Activated CD4-positive, alpha-beta T cell treated with anti-CD3 and anti-CD28 coated beads, Interleukin-2, amount 10 ng/mL, durations not matched to agents 24 days and 14 days (primary cell): ENCODE measurements around the gene SLAMF6. TPM values are rescaled to one million over a fixed set of nuclear protein-coding genes. Genes with fewer than 3 reads are reported as not detected.

Experiments
- DNase-seq: peaks from one replicate; pipeline ENCODE4 v3.0.0; 2022
- H3K27ac Mint-ChIP-seq: one replicate; pipeline ENCODE4 v1.8.0; 2022; ENCODE audit warnings: mild to moderate bottlenecking, mixed read lengths
- H3K27me3 Mint-ChIP-seq: one replicate; pipeline ENCODE4 v1.8.0; 2022; ENCODE audit warnings: mixed read lengths
- H3K36me3 Mint-ChIP-seq: one replicate; pipeline ENCODE4 v1.8.0; 2022; ENCODE audit warnings: low read depth, mild to moderate bottlenecking, mixed read lengths
- H3K4me1 Mint-ChIP-seq: one replicate; pipeline ENCODE4 v1.8.0; 2021; ENCODE audit warnings: mixed read lengths
- H3K4me3 Mint-ChIP-seq: one replicate; pipeline ENCODE4 v1.8.0; 2022; ENCODE audit warnings: mild to moderate bottlenecking, moderate library complexity, mixed read lengths
- H3K9me3 Mint-ChIP-seq: one replicate; pipeline ENCODE4 v1.8.0; 2021; ENCODE audit warnings: mixed read lengths
- intact Hi-C: fragments of 100-400 bp; cut with micrococcal nuclease; formaldehyde crosslinking; loops from one replicate; pipeline ENCODE4 v1.15.1; 2023
- total RNA-seq: library from RNA; stranded (reverse); gene quantifications from 2 replicates; pipeline ENCODE4 v1.2.3, GENCODE V29; 2022

SLAMF6 gene
- total RNA-seq, 1 donor from 2014 or later: 53.8 TPM

DNA sequence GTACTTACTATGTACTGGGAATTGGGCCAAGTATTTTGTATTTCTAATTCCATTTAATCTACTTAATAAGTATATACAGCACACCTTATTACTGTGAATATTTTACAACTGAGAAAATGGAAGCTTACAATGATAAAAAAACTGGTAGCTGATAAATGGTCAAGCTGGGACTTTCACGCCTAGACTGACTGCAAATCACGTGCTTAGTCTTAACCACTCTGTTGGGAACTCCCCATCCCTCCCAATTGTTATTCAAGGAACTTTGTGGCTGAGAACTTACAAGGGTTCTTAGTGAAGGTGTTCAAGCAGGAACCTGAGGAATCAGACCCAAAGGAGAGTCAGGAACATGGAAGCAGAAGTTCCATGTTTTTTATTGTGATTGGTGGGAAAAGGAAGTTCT lies 29.4 kb upstream of the SLAMF6 start:
- H3K4me1 Mint-ChIP-seq: peaks cover 23% of the 10 kb centered on the region
- no peak overlapping the region for H3K4me3 Mint-ChIP-seq
- intact Hi-C loops: no loop called here
- no peak overlapping the region for H3K27ac Mint-ChIP-seq
- H3K27me3 Mint-ChIP-seq: no peaks in the 10 kb centered on the region
- peaks cover 54% of the 10 kb centered on the region for H3K36me3 Mint-ChIP-seq
- DNase-seq: no peak
- H3K9me3 Mint-ChIP-seq: no peaks in the 10 kb centered on the region

DNA sequence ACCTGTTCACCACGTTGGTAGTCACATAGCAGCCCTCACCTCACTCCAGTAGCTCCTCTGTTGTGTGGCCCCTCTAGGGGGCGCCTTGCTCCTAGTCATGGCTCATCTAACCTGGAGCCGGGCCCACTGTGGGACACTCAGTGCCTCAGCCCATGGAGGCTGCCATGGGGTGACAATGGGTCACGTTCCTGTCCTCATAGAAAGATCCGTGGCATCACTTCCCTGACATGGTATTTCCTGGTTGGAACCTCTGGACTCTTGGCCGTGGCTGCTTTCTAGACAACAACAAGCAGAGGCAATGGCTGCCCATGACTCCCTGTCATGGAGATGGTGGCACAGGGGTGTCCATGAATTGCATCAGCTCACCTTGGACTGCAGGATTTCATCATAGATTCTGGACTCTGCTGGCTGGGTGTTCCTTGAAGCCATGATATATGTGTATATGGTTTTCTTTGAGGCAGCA lies 27.5 kb upstream of the SLAMF6 start:
- H3K4me1 Mint-ChIP-seq: peaks cover 23% of the 10 kb centered on the region
- H3K27ac Mint-ChIP-seq: no peak overlapping the region
- no peaks in the 10 kb centered on the region for H3K27me3 Mint-ChIP-seq
- peak; percentile 82 for DNase-seq
- H3K9me3 Mint-ChIP-seq: no peaks in the 10 kb centered on the region
- peaks cover 59% of the 10 kb centered on the region for H3K36me3 Mint-ChIP-seq
- intact Hi-C loops: no loop called here
- H3K4me3 Mint-ChIP-seq: no peak overlapping the region

DNA sequence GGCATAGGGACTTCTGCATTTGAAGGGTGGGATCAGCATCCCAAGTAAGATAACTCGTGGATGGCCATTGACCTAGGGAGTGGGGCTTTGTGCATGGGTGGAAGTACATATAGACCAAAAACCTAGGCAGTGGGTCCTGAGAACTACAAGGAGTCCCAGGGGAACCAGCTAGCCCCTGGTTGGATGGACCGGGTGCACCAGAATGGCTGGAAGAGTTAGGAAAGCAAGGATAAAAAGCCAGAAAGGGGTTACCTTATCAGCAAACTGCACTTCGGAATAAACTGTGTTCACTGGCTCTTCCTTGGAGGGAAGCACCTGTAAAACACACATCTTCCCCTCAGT lies 26.6 kb upstream of the SLAMF6 start:
- Mint-ChIP-seq H3K9me3 (no peaks in the 10 kb centered on the region), H3K27ac (no peak overlapping the region), H3K36me3 (peaks cover 66% of the 10 kb centered on the region), H3K4me1 (peaks cover 30% of the 10 kb centered on the region), H3K4me3 (no peak overlapping the region), H3K27me3 (no peaks in the 10 kb centered on the region)
- intact Hi-C loops: no loop called here
- DNase-seq: no peak

DNA sequence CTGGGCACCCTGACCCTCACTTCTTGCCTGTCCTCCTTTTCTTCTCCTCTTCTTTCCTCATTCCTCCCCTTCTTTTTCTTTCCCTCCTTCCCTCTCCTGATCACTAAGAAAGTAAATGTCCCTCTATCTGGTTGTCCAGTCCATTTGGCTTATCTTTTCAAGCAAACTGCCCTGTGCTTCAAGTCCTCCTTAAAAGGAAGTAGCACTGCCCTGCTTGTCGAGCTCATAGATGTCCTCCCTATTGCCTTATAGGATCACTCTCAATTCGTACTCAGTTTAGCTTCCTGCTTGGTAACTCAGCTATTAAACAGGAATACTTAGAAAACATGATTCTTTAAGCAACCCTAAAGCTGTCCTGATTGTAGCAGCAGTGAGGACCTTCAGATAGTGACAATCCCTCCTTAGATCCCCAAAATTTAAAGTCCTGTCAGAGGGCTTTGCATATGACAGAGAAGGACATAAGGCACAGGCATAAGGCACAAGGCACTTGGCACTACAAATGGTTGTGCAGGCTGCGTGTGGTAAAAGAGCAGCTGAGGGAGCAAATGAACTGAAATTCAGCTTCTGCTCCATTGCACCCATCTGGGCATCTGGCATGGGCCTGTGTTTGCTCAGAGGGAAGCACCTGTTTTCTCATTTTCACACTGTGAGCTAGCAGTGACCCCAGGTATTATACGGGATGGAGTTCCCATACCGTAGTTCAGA lies 26.1 kb upstream of the SLAMF6 start:
- Mint-ChIP-seq H3K4me3 (no peak overlapping the region), H3K4me1 (peaks cover 31% of the 10 kb centered on the region), H3K27me3 (no peaks in the 10 kb centered on the region), H3K36me3 (peaks cover 63% of the 10 kb centered on the region), H3K9me3 (no peaks in the 10 kb centered on the region), H3K27ac (no peak overlapping the region)
- intact Hi-C loops: no loop called here
- no peak for DNase-seq

DNA sequence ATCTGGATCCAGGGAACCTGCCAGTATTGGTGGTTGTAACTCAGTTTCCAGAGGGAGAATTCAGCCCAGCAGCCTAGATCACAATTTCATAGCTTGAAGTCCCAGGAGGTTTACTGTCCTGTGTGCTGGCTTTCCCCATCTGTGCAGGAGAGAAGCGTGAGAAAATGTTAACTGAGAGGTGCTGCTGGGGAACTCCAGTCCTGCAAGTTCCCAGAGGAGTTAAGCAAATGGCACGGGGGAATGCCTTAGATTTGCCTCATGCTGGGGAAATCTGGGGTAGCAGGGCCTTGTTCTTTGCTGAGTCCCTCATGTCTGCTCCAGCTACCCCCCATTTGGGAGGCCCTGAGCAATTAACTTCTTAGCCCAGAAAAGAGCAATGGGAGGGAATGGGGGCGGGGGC lies 25.1 kb upstream of the SLAMF6 start:
- no peak for DNase-seq
- Mint-ChIP-seq H3K36me3 (peaks cover 59% of the 10 kb centered on the region), H3K4me3 (no peak overlapping the region), H3K27ac (no peak overlapping the region), H3K27me3 (no peaks in the 10 kb centered on the region), H3K9me3 (no peaks in the 10 kb centered on the region), H3K4me1 (peaks cover 31% of the 10 kb centered on the region)
- intact Hi-C loops: no loop called here

DNA sequence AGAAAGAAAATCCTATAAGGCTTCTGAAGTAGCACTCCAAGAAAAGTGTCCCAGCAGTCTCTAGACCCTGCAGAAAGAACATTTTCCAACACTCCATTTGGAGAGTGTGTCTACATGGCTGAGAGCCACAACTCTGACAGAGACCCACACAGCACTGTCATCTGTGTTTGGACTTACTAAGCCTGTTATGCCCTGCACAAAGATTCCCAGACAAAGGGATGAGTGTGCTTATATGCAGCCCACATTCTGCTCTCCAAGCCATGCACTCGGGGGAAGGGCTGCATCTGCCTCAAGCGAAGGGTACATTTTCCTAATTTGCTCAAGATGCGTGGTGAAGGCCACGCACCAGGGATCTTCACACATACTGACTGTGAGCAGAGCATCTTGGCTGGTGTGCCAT lies 24.4 kb upstream of the SLAMF6 start:
- no peak overlapping the region for H3K27ac Mint-ChIP-seq
- intact Hi-C loops: no loop called here
- no peak overlapping the region for H3K4me3 Mint-ChIP-seq
- no peaks in the 10 kb centered on the region for H3K9me3 Mint-ChIP-seq
- no peak for DNase-seq
- H3K4me1 Mint-ChIP-seq: peaks cover 26% of the 10 kb centered on the region
- H3K27me3 Mint-ChIP-seq: no peaks in the 10 kb centered on the region
- H3K36me3 Mint-ChIP-seq: peaks cover 51% of the 10 kb centered on the region

DNA sequence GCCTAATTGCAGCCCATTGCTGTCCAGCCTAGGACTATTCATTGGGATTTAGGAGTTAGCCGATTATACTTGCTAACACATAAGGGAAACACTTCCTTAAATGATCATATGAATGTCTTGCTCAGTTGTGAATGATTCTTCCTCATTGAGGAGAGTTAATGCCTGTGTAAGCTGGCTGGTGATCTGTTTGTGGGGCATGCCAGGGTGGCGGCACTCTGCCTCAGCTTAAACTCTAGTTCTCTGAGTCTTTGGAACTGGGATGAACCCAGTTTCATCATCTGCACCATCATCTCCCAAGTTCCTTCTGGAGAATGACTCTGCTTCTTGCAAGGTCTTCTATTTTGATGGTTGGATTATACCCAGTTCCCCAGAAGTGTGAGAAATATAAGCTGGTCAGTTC lies 23.9 kb upstream of the SLAMF6 start:
- peaks cover 48% of the 10 kb centered on the region for H3K36me3 Mint-ChIP-seq
- peaks cover 27% of the 10 kb centered on the region for H3K4me1 Mint-ChIP-seq
- intact Hi-C loops: no loop called here
- no peaks in the 10 kb centered on the region for H3K27me3 Mint-ChIP-seq
- no peaks in the 10 kb centered on the region for H3K9me3 Mint-ChIP-seq
- no peak for DNase-seq
- H3K27ac Mint-ChIP-seq: no peak overlapping the region
- H3K4me3 Mint-ChIP-seq: no peak overlapping the region

DNA sequence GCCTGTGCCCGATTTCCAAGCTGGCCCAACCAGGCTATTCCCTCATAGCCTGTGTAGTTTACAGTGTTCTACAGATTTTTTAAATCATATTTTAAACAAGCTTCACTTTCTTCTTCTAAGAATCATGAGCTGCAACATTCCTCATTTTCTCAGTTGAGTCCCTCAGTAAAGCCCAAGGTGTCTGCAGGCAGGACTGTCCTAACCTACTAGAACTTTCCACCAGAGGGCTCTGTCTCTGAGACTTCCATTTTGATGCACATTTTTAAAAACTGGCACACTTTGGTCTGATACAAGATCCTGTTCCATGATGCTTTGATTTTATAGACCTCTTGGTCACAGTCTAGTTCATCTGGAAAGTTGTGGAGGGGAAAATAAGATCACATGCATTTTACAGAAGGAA lies 21.6 kb upstream of the SLAMF6 start:
- Mint-ChIP-seq H3K36me3 (peaks cover 34% of the 10 kb centered on the region), H3K4me1 (peaks cover 44% of the 10 kb centered on the region), H3K9me3 (no peaks in the 10 kb centered on the region), H3K27me3 (no peaks in the 10 kb centered on the region), H3K4me3 (no peak overlapping the region), H3K27ac (peak overlapping the region; percentile 85)
- peak; percentile 79 for DNase-seq
- intact Hi-C loops: loop anchor here (1.0 kb wide), 1 partner anchor 63 kb away; no protein-coding TSS in a partner anchor

DNA sequence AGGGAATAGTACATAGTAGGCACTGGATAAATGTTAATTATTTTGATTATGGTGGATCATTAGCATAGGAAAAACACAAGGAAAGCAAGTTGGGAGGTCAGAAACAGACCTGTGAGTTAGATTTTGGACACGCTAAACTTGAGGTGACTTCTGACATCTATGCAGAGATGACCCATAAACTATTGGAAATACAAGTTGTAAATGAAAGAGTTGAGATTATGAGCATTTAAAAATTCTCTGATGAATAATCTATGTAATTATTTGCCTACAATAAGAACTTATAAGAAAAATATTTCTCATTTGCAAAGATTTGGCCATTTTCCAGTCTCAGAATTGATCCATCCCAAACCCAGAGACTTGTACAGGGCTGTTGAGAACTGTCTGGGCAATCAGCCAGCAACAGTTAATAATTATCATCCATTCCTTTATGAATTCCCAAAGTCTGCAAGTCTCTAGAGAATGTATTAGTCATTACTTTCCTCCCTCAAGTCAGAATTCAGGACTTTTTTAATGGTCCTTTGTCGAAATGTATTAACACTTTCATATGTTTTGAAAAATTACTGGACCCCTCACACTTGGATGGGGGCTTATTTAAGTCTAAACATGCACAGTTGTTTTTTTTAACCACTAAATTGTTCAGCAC lies 19.4 kb upstream of the SLAMF6 start:
- Mint-ChIP-seq H3K4me3 (no peak overlapping the region), H3K27ac (peak overlapping the region; percentile 25), H3K9me3 (no peaks in the 10 kb centered on the region), H3K27me3 (no peaks in the 10 kb centered on the region), H3K4me1 (peaks cover 46% of the 10 kb centered on the region), H3K36me3 (peaks cover 23% of the 10 kb centered on the region)
- no peak for DNase-seq
- intact Hi-C loops: no loop called here

DNA sequence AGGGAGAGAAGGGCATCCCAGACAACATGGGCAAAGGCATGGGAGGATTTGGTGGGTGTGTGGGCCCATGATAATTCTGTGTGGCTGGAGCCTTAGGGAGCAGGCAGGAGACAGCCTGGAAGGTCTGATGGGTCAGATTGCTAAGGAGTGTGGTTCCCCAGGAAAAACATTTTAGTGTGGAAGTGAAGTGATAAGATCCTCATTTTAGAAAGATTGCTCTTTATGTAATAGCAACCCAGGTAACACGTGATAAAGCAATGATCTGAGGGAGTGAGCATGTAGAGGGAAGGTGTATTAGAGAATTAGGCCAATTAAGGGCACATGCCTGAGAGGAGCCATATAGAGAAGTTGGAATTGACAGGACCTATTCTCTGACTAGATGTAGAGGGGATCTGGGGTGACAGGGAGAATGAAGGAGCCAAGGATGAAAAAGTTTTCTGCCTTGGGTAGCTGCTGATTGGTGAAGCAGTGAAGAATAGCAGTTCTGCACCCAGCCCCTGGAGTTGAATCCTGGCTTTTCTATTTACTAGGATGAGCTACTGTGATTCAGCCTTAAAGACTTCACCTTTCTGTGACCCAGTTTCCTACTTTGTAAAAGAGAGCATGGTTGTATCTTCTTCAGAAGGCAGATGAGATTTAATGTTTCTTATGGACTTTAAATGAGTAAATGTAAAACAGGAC lies 18.7 kb upstream of the SLAMF6 start:
- Mint-ChIP-seq H3K27ac (peak overlapping the region; percentile 25), H3K4me1 (peaks cover 46% of the 10 kb centered on the region)

DNA sequence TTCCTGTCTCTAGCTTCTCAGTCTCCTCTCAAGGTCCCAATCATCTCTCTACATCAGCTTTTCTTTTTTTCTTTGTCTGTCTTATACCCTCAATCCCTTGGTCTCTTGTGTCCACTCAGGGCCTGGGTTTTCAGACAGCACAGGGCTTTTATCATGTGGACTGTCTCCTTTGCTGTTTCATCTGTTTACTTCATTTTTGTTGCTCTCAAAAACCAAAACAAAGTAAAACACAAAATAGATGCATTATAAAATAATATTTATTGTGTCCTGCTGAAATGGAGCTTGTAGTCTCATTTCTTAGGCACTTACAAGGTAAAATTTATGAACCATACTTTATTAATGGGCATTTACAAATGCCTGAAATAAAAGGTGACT lies 17.8 kb upstream of the SLAMF6 start:
- Mint-ChIP-seq H3K27me3 (no peaks in the 10 kb centered on the region), H3K4me1 (peaks cover 46% of the 10 kb centered on the region), H3K9me3 (peaks cover 4% of the 10 kb centered on the region), H3K27ac (peak overlapping the region; percentile 91), H3K4me3 (peak overlapping the region; percentile 72), H3K36me3 (peaks cover 26% of the 10 kb centered on the region)
- intact Hi-C loops: loop anchor here (1.0 to 2.0 kb wide), 5 partner anchors 20 to 112 kb away; no protein-coding TSS in a partner anchor
- no peak for DNase-seq

More for the DNA sequence above, 18.7 kb upstream of the SLAMF6 start:
- Mint-ChIP-seq H3K27me3 (no peaks in the 10 kb centered on the region), H3K9me3 (peaks cover under 1% of the 10 kb centered on the region), H3K4me3 (no peak overlapping the region), H3K36me3 (peaks cover 24% of the 10 kb centered on the region)
- DNase-seq: no peak
- intact Hi-C loops: loop anchor here (2.0 kb wide), 3 partner anchors 19 to 113 kb away; no protein-coding TSS in a partner anchor

DNA sequence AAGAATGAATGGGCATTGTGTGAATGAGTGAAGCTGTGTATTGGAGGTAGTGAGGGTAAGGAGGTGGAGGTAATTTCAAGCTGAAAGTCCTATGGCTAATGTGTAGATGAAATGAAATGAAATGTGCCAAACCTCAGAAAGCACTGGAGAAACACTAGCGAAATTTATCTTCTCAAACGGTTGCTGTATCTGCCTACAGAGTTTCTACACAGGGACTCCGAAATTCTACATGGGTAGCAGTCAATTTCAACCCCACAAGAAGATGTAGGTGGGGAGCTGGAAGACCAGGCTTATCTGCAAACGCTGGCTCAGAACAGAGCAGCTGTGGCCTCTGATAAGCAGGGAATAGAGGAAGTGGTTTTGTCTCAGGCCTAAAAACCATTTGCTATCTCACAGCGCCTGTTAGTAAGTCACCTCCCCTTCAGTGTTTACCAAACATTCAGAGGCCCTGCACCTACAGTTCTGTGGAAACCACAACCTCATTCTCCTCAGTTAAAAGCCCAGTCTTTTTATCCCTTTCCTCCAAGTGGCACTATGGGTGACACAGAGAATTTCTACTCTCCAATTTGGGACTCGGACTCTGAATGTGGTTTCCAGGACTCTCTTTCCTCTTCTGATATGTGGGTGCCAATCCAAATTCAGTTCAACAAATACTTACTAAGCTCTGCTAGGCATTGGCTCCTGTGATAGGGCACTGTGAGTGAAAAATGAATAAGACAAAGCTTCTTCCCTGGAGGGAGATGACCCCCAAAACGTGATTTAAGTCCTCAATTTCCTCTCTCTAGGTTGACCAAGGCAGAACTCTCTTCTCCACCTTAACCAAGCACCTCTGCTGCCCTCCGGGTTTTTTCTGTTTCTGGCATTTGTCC lies 17.2 kb upstream of the SLAMF6 start:
- Mint-ChIP-seq H3K27me3 (no peaks in the 10 kb centered on the region), H3K27ac (peak overlapping the region; percentile 91)
- intact Hi-C loops: loop anchor here (1.0 to 2.0 kb wide), 5 partner anchors 20 to 111 kb away; no protein-coding TSS in a partner anchor

DNA sequence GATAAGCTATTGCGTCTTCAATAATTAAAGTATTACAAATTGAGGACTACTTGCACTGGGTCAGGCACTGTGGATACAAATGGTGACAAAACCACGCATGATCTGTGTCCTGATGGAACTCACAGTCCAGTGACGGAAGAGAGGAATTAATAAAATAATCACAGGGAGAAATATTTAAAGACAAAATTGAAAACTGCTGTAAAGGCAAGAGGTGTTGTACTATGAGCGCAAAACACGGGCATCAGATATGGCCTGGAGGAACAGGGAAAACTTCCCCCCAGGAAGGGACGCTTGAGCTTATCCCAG lies 16.6 kb upstream of the SLAMF6 start:
- H3K27me3 Mint-ChIP-seq: no peaks in the 10 kb centered on the region
- intact Hi-C loops: no loop called here
- peaks cover 8% of the 10 kb centered on the region for H3K9me3 Mint-ChIP-seq
- peaks cover 39% of the 10 kb centered on the region for H3K4me1 Mint-ChIP-seq
- no peak for DNase-seq
- H3K27ac Mint-ChIP-seq: peak overlapping the region; percentile 91
- H3K36me3 Mint-ChIP-seq: peaks cover 26% of the 10 kb centered on the region
- H3K4me3 Mint-ChIP-seq: peak overlapping the region; percentile 72

More for the DNA sequence above, 17.2 kb upstream of the SLAMF6 start:
- H3K9me3 Mint-ChIP-seq: peaks cover 5% of the 10 kb centered on the region
- H3K4me1 Mint-ChIP-seq: peaks cover 45% of the 10 kb centered on the region
- peaks cover 29% of the 10 kb centered on the region for H3K36me3 Mint-ChIP-seq
- H3K4me3 Mint-ChIP-seq: peak overlapping the region; percentile 72
- peak; percentile 90 for DNase-seq
